ENCODE results near the gene ELMO3. TPM values are rescaled to one million over a fixed set of nuclear protein-coding genes. Genes with fewer than 3 reads are reported as not detected.

ELMO3 gene
- total and polyA plus RNA-seq, 2 of the 13 experiments (the other 11 are each of a cell fraction or from before 2014, with no cell fraction given): 2.6 to 4.0 TPM

DNA sequence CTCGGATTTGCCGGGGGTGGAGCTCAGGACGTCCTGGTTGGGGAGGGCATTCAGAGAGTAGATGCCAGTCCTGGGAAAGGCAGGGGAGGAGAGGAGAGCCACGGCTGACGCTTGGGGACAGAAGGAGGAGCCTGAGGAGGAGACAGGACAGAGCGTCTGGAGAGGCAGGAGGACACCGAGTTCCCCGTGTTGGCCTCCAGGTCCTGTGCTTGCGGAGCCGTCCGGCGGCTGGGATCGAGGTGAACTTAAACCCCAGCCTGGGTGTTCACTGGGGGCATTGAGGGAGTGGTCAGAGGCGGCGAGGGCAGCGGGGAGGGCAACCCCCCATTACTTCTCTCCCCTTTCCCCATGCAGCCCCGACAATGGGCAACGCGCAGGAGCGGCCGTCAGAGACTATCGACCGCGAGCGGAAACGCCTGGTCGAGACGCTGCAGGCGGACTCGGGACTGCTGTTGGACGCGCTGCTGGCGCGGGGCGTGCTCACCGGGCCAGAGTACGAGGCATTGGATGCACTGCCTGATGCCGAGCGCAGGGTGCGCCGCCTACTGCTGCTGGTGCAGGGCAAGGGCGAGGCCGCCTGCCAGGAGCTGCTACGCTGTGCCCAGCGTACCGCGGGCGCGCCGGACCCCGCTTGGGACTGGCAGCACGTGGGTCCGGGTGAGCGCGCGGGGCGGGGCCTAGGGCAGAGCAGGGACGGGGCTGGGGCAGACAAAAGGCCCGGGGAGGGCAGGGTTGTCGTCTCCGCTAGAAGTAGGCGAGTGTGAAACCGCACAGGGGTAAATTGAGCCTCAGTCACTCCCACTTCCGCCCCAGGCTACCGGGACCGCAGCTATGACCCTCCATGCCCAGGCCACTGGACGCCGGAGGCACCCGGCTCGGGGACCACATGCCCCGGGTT lies 24.9 kb upstream of the ELMO3 start (continued):
- TF ChIP-seq, protein P1, sequence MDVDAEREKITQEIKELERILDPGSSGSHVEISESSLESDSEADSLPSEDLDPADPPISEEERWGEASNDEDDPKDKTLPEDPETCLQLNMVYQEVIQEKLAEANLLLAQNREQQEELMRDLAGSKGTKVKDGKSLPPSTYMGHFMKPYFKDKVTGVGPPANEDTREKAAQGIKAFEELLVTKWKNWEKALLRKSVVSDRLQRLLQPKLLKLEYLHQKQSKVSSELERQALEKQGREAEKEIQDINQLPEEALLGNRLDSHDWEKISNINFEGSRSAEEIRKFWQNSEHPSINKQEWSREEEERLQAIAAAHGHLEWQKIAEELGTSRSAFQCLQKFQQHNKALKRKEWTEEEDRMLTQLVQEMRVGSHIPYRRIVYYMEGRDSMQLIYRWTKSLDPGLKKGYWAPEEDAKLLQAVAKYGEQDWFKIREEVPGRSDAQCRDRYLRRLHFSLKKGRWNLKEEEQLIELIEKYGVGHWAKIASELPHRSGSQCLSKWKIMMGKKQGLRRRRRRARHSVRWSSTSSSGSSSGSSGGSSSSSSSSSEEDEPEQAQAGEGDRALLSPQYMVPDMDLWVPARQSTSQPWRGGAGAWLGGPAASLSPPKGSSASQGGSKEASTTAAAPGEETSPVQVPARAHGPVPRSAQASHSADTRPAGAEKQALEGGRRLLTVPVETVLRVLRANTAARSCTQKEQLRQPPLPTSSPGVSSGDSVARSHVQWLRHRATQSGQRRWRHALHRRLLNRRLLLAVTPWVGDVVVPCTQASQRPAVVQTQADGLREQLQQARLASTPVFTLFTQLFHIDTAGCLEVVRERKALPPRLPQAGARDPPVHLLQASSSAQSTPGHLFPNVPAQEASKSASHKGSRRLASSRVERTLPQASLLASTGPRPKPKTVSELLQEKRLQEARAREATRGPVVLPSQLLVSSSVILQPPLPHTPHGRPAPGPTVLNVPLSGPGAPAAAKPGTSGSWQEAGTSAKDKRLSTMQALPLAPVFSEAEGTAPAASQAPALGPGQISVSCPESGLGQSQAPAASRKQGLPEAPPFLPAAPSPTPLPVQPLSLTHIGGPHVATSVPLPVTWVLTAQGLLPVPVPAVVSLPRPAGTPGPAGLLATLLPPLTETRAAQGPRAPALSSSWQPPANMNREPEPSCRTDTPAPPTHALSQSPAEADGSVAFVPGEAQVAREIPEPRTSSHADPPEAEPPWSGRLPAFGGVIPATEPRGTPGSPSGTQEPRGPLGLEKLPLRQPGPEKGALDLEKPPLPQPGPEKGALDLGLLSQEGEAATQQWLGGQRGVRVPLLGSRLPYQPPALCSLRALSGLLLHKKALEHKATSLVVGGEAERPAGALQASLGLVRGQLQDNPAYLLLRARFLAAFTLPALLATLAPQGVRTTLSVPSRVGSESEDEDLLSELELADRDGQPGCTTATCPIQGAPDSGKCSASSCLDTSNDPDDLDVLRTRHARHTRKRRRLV (CRISPR knock-in tag; IDR thresholded peaks at IDR 0.05): no peak
- TF ChIP-seq, protein P2, sequence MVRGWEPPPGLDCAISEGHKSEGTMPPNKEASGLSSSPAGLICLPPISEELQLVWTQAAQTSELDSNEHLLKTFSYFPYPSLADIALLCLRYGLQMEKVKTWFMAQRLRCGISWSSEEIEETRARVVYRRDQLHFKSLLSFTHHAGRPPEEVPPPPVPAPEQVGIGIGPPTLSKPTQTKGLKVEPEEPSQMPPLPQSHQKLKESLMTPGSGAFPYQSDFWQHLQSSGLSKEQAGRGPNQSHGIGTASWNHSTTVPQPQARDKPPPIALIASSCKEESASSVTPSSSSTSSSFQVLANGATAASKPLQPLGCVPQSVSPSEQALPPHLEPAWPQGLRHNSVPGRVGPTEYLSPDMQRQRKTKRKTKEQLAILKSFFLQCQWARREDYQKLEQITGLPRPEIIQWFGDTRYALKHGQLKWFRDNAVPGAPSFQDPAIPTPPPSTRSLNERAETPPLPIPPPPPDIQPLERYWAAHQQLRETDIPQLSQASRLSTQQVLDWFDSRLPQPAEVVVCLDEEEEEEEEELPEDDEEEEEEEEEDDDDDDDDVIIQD (CRISPR knock-in tag; IDR thresholded peaks at IDR 0.05; ENCODE audit: low read depth): no peak
- no peak for TF ChIP-seq MAFK (conservative IDR thresholded peaks at IDR 0.05 in 1 of 2, IDR thresholded peaks at IDR 0.05 in 1 of 2; ENCODE audit: low read length in 2 of 2)
- TF ChIP-seq ZNF781 (CRISPR knock-in tag; IDR thresholded peaks at IDR 0.05; ENCODE audit: borderline replicate concordance, not compliant biosample characterization): no peak
- TF ChIP-seq CREB1 (IDR thresholded peaks at IDR 0.05): peak; percentile 47; the same call in 1 of the 2 replicates
- no peak for TF ChIP-seq CREB1 (CRISPR knock-in tag; IDR thresholded peaks at IDR 0.05)
- no peak for TF ChIP-seq BCLAF1 (IDR thresholded peaks at IDR 0.05)
- peak; percentile 86; the same call in 1 of the 2 replicates for TF ChIP-seq ZNF580 (CRISPR knock-in tag; IDR thresholded peaks at IDR 0.05; ENCODE audit: borderline replicate concordance, low read depth)
- TF ChIP-seq ZNF260 (CRISPR knock-in tag; IDR thresholded peaks at IDR 0.05; ENCODE audit: borderline replicate concordance, low read depth): no peak
- peak; percentile 71; the same call in 1 of the 2 replicates for TF ChIP-seq THAP11 (CRISPR knock-in tag; IDR thresholded peaks at IDR 0.05)
- 0 out of 2 replicates have a peak, but pooled peaks have one; percentile 57 for TF ChIP-seq DPF2 (CRISPR knock-in tag; IDR thresholded peaks at IDR 0.05; ENCODE audit: borderline replicate concordance, low read depth)
- TF ChIP-seq, protein P3, sequence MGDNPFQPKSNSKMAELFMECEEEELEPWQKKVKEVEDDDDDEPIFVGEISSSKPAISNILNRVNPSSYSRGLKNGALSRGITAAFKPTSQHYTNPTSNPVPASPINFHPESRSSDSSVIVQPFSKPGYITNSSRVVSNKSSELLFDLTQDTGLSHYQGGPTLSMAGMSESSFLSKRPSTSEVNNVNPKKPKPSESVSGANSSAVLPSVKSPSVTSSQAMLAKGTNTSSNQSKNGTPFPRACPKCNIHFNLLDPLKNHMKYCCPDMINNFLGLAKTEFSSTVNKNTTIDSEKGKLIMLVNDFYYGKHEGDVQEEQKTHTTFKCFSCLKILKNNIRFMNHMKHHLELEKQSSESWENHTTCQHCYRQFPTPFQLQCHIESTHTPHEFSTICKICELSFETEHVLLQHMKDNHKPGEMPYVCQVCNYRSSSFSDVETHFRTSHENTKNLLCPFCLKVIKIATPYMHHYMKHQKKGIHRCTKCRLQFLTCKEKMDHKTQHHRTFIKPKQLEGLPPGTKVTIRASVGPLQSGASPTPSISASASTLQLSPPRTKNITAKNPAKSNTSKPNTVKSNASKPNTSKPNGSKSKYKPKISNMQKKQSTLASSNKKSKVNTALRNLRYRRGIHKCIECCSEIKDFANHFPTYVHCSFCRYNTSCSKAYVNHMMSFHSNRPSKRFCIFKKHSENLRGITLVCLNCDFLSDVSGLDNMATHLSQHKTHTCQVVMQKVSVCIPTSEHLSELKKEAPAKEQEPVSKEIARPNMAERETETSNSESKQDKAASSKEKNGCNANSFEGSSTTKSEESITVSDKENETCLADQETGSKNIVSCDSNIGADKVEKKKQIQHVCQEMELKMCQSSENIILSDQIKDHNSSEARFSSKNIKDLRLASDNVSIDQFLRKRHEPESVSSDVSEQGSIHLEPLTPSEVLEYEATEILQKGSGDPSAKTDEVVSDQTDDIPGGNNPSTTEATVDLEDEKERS (CRISPR knock-in tag; IDR thresholded peaks at IDR 0.05): peak; percentile 92
- no peak for TF ChIP-seq DR1 (CRISPR knock-in tag; IDR thresholded peaks at IDR 0.05)

Measured in HepG2 (cell line).